ENCODE measurements around the gene PNO1.

GRCh38 chr2:68178954-68179627 lies 21.4 kb downstream of the PNO1 start:
- no peak for TF ChIP-seq CTCF (conservative IDR thresholded peaks at IDR 0.05; ENCODE audit: low read depth, low read length)
- no peak for TF ChIP-seq EZH2 (IDR thresholded peaks at IDR 0.05; ENCODE audit: borderline replicate concordance, low read depth, low read length, poor library complexity, severe bottlenecking)

Measured in A673 (cell line).